HG03097 (cell line): ENCODE results near the gene CARD10.

Experiments used
- ATAC-seq: cut with Tn5 transposase; IDR thresholded peaks from one replicate; pipeline ENCODE4 v1.9.1; 2021; ENCODE audit not compliant: unreplicated experiment, low FRiP score

Gene CARD10, protein sequence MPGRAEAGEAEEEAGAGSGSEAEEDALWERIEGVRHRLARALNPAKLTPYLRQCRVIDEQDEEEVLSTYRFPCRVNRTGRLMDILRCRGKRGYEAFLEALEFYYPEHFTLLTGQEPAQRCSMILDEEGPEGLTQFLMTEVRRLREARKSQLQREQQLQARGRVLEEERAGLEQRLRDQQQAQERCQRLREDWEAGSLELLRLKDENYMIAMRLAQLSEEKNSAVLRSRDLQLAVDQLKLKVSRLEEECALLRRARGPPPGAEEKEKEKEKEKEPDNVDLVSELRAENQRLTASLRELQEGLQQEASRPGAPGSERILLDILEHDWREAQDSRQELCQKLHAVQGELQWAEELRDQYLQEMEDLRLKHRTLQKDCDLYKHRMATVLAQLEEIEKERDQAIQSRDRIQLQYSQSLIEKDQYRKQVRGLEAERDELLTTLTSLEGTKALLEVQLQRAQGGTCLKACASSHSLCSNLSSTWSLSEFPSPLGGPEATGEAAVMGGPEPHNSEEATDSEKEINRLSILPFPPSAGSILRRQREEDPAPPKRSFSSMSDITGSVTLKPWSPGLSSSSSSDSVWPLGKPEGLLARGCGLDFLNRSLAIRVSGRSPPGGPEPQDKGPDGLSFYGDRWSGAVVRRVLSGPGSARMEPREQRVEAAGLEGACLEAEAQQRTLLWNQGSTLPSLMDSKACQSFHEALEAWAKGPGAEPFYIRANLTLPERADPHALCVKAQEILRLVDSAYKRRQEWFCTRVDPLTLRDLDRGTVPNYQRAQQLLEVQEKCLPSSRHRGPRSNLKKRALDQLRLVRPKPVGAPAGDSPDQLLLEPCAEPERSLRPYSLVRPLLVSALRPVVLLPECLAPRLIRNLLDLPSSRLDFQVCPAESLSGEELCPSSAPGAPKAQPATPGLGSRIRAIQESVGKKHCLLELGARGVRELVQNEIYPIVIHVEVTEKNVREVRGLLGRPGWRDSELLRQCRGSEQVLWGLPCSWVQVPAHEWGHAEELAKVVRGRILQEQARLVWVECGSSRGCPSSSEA

DNA sequence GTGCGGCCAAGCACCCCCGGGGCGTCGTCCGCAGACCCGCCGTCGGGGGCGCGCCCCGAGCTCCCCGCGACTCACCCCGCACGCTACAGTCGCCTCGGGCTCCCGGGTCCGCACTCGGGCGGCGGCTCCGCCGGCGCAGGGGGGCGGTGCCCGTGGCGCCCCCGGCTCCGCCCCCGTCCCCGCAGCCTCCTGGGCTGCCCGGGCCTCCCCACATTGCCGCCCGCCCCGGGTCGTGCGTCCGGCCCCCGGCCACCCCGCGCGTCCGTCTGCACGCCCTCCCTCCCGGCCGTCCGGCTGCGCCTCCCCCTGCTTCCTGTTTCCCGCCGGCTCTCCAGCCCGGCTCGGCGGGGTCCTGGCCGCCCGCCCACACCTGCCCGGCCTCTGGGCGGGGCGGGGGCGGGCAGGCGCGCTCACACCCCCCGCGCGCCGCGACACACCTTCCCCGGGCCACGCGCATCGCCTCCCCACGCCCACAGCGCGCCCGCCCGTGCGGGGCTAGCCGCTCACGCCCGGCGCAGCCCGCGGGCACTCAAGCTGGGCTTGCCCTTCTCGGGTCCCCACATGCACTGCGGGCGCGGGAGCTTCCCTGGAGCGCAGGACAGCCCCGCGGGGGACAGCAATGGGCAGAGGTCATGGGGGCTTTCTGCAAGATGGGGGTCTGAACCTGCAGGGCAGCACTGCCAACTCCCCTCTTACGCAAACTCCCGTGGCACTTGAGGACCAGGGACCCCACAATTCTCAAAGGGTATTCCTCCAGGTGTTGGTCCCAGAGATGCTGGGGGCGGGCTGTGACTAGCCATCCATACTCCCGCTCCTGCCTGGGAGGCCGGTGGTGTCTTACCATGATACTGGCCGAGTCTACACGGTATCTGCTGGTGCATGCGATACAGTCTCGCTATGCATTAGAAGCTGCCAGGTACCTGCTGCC, at the start of gene CARD10:
Gene CARD10, minus strand, starts transcription at position 148 of the 928 bp plus-strand sequence. CDS start 215 bp downstream, outside the sequence.
- ATAC-seq, result no peak

DNA sequence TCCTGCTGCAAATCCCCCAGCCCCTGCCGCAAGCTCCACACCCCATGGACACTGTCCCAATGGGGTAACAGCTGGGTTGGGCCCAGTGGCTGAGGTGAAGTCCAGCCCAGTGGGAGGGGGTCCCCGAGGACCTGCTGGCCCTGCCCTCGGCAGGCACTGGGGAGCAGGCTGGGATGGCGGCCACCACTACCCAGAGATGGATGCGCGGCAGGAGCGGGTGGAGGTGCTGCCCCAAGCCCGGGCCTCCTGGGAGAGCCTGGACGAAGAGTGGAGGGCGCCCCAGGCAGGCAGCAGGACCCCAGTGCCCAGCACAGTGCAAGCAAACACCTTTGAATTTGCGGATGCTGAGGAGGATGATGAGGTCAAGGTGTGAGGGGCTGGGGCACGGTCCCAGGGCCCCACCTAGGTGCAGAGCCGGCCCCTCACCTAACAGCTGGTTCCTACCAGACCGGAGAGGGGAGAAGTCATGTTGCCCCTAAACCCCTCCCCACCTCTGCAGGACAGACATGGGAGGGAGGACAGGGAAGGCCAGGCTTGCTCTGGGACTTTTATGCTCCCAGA, 49.3 kb upstream of the CARD10 start:
- ATAC-seq, result no peak

DNA sequence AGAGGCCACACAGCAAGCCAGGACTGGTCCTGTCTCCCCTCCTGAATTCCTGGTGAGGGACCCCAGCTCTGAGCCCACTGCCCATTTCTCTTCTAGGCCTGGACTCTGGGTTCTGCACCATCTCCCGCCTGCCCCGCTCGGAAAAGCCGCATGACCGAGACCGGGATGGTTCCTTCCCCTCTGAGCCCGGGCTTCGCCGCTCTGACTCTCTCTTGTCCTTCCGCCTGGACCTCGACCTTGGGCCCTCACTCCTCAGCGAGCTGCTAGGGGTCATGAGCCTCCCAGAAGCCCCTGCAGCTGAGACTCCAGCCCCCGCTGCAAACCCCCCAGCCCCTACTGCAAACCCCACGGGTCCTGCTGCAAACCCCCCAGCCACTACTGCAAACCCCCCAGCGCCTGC, 48.8 kb upstream of the CARD10 start:
- no peak for ATAC-seq

DNA sequence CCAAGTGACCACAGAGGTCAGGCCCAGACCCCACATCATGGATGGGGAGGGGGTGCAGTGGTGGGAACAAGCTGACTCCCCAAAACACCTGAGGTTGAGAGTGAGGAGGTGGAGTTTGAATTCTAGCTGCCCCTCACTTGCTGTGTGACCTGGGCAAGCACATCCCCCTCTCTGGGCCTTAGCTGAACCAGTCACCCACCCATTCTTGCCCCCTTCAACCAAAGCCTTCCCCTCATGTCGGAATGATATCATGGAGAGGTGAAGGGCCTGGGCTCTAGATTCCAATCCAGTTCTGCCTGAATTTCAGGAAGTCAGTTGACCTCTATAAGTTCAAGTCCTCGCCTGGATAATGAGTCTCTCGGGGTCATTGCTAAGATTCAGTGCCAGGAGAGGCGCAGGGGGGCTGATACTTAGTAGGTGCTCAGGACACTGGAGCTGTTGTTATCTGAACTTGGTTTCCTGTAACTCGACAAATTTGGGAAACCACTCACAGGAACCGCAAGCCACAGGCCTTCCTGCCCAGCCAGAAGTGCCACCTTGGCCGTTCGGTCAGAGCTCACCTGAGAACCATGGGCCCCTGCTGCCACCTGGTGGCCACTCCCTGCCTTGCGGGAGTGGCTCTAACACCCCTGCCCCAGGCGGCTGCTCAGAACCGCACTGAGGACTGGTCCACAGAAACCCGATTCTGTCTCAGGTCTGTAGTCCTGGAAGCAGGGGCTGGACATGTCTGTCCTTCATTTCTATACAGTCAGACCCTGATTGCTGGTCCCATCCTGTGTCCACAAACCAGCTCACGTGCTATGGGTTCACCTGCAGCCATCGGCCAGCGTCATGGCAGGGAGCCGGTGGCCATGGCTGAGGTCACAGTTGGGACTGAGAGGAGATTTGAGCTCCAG, 47.9 kb upstream of the CARD10 start:
- ATAC-seq, result peak; percentile 81

DNA sequence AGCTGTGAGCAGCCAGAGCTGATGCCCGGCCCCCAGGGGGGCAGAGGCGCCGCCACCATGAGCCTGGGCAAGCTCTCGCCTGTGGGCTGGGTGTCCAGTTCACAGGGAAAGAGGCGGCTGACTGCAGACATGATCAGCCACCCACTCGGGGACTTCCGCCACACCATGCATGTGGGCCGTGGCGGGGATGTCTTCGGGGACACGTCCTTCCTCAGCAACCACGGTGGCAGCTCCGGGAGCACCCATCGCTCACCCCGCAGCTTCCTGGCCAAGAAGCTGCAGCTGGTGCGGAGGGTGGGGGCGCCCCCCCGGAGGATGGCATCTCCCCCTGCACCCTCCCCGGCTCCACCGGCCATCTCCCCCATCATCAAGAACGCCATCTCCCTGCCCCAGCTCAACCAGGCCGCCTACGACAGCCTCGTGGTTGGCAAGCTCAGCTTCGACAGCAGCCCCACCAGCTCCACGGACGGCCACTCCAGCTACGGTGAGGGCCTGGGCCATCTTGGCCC, 47.2 kb upstream of the CARD10 start:
- ATAC-seq, result no peak

DNA sequence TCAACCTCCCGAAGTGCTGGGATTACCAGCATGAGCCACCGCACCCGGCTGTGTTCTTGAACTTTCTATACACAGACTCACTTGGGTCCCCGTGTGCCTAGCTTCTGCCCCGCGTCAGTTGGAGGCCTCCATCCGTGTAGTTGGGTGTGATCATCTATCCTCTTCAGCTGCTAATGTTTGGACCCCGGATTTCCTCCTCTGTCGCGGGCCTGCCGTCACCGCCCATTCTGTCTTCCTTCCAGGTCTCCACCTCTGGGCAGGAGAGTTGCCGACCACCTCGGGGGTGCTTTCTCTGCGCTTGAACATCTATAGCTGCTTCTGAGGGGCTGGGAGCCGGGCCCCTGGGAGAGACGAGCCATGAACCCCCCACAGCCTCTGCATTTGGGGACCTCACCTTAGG, 46.6 kb upstream of the CARD10 start:
- ATAC-seq, result no peak

DNA sequence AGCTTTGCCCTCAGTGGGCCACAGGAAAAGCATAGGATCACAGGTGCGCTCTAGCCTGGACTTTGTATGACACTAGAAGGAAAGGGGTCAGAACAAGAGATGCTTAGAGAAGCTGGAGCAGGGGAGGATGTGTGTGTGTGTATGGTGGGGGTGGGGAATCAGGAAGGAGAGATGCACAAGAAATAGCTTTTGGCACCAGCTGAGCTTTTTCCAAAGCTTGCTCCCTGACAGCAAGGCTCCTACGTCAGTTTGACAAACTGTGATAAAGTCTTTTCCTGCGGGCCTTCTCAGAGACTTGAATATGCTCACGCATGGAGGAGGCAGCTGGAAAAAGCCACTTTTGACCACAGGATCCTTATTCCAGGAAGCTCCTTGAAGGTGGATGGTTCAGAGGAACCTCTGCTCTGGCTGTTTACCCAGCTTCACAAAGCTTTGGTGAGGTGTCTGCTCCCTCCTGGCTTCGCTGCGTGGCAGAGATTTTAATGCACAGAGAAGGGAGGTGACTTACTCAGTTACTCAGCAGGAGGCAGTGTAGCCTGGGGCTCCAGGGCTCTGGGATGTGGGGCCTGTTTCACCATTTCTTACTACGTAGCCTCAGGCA, 45.0 kb upstream of the CARD10 start:
- ATAC-seq, result no peak

DNA sequence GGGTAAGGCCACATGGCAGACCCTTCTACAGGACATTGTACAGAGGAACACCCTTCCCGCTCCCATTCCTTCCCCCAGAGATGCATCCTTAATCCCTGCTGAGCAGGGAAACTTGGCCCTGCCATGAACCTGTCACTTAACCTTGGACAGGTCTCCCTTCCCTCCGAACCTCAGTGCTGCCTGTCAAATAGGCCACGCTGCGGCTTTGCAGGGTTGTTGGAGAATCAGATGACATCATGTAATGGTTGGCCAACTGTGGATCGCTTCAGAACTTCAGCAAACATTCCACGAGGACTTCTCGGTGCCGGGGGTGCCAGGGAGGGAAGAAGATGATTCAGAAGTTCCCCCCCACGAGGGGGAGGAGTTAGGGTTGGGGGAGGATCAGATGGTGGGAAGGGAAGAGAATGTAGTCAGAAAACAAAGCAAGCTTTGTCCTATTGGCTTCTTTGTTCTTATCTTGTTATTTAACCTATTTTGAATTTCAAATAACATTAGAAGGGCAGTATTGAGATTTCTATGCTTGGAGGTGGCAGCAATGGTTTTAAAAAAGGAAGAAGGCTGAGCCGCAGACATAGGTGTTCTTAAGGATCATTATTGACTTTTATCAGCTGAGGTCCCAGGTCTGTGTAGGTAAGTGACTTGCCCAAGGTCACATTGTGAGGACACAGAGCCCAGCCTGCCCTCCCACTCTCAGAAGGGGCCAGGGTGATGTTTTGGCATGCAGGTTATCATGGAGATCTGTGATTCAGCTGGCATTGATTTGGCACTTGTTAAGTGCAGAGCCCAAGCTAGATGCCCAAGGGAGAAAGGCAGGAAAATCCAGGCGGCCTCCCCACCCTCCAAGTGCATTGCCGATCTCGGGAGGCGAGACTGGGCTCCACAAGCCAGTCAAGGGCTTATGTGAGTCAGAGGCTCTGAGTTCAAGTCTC, 44.2 kb upstream of the CARD10 start:
- ATAC-seq, result no peak

DNA sequence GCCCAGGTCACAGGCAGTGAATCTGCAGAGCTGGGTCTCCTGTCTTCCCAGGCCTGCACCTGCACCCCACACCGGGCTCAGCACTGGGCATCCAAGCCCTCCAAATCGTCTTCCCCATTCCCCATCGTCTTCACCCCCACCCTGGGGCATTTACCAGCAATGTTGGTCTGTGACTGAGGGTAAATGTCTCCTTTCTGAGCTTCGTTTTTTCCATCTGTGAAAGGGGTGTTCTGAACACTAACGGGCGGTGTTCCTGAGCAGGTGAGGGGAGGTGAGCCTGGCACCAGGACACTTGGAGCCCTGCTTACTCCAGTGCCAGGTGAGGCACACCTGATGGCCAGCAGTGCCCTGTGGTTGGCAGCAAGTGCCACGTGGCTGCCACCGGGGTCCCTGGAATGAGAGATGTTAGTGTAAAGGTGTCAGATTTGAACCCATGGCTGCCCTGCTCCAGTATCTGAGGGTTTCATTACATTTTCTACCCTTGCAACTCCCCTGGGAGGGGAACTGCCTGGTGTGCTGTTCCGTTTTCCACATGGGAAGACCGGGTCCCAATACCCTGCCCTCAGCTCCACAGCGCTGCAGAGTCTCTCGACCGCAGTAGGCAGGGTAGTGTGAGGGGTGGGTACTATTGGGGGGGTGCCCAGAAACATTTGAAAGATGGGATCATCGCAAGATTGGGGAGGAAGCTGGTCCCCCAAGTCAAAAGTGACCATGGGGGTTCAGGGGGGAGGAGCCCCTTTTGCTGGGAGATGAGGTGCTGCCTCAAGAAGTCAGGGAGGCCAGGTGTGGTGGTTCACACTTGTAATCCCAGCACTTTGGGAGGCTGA, 43.0 kb upstream of the CARD10 start:
- ATAC-seq, result no peak

DNA sequence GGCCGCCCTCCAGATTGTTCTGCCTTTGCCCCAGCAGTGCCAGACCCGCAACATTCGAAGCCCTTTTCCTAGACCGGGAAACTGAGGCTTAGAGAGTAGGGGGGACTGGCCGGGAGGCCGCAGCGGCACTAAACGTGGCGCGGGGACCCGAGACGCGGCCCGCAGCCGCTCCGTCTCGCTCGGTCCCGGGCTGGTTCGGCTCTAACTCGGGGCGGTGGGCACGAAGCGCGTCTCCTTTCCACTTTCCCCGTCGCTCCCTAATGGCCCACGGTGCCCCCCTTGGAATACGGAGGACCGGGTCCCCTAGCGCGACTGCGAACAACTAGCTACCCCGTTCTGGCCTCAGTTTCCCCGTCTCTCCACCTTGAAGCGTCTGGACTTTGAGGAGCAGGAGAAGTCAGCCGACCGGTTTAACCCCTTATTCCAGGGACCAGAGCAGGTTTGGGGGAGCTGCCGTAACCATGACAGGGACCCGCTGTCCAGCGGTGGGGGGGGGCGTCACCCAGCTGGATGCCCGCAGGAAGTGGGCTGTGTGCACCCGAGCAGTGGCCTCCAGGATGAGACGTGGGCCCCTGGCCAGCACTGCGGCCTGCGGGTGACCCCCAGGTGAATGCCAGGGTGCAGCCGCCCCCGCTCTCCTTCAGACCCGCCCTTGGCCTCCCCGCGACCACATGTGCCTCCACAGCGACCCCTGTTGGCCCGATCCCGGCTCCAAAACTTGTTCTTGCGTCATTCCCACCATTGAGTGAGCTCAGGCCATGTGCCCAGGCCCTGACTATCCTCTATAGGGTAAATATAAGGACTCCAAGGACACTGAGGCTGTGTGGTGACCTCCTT, 42.2 kb upstream of the CARD10 start:
- ATAC-seq, result no peak

DNA sequence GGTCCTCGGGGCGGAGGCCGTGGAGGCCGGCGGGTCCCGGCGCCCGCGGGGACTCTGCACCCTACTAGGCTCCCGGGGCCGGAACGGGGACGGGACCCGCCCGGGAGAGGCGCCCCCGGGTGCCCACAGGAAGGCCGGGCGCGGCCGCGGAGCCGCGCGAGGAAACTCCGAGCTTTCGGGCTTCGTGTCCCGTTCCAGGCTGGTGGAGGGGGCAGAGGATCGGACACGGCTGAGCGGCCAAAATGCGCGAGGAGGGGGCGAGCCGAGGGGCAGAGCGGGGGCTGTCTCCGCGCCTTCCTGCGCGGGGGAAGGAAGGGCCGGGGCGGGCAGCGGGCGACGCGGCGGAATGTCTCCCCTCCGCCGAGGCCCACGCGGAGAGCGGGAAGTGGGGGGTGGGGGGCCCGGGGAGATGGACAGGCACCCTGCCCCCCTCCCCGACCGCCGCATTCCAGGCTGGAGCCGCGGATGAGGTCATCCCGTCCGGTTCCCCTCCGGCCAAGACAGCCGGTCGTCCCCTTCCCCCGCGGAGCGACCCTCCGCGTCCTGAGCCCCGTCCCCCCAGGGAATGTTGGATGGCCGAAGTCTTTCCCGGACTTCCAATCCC, 41.5 kb upstream of the CARD10 start:
- ATAC-seq, result no peak

DNA sequence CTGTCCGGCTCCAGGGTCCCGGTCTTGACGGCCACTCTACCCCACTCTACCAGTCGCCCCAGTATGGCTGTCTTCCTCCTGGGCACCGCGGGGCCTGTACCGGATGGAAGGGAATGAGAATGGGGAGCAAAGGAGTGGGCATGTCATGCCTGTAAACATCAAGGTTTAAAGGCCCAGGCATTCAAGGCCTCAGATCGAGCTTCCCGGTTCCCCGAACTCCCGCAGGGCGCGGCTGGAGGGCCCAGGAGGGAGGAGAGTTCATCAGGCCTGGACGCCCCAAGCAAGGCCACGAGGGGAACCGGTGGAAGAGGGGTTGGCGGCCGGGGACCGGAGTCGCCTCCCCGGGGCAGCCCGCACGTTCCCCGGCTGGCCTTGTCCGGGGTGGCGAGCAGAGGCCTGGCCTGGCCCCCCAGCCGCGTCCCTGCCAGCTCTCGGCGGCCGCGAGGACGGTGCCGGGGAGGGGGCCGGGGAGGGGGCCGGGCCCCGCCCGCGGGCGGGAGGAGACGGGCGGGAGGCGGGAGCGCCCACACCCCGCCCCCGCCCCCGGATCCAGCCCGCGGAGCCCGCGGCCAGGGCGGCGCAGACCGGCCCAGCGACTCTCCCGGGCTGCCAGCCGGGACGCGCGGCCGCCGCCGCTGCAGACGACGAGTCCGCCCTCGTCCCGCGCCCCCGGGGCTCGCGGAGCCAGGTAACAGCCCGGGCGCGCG, 40.8 kb upstream of the CARD10 start, which contains the start of gene CDC42EP1:
Gene CDC42EP1, plus strand, starts transcription at position 580 of the 707 bp plus-strand sequence. CDS start 5,870 bp downstream, outside the sequence.
- no peak for ATAC-seq

DNA sequence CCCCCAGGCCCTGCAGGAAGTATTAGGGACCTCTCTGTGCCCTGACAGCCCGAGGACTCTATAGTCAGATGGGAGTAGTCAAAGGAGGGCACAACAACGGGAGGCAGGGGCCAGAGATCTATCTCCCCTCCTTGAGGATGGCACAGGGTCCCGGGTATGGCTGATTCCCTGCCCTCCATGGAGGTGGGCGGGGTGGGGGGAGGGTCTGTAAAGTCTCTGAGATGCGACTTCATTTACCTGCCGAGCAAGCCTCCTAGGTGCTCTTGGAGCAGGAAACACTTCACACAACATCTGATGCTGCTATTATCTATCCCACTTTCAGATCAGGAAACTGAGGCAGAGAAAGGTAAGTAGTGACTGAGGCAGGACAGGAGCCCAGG, 40.3 kb upstream of the CARD10 start:
- ATAC-seq, result no peak

DNA sequence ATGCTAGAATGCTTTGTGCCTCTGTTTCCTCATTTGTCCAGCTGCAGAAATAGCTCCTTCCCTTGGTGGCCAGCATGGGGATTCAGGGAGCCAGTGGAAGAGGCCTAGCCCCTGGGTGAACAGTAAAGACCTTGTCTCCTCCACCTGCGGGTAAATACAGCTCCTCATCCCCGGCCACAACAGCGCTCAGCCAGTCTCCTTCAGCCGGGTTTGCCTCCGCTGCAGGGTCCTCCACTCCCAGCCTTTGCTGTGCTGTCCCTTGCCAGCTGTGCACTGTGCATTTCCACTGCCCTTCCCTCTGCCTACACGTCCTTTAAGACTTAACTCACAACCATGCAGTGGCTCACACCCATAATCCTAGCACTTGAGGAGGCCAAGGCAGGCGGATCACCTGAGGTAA, 39.6 kb upstream of the CARD10 start:
- ATAC-seq, result no peak
